HPDE6-E6E7 (cell line): ENCODE measurements around the gene CCDC9B.
A peak's percentile ranks its signal among the peaks of the same experiment; 100 is the strongest.

Experiments used
- DNase-seq: peaks from one replicate; pipeline ENCODE4 v3.0.0; 2011; ENCODE audit warnings: missing footprints; ENCODE audit errors: extremely low spot score

Gene CCDC9B

DNA sequence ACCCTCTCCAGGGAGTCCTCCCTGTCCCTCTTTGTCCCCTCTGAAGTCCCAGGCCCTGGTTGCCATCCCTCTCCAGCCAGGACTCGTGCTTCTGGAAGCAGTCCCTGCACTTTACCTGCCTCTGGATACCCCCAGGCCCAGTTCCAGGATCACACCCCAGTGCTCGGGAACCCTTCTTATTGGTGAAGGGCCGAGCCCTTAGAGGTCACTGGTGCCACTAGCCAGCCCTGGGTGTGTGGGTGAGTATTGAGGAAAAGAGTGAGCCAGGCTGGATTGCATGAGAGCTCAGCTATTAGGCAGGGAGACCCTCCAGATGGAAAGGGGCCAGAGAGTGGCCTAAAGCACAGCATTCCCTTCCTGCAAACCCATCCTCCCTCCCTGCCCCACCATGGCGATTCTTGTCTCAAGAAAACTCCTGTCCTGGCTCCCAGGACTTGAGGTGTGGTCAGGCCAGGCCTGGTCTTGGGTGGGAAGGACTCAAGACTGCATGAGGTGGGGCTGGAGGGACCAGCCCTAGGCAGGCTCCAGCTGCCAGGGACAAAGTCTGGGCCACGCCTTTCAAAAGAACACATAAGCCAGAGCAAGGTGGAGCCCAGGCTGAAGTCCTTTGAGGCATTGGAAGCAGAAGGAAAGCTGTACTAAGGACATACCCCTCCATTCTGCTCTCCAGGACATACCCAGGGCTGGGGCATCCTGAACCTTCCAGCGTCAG is 5.3 kb upstream of the CCDC9B start:
- DNase-seq, result no peak

DNA sequence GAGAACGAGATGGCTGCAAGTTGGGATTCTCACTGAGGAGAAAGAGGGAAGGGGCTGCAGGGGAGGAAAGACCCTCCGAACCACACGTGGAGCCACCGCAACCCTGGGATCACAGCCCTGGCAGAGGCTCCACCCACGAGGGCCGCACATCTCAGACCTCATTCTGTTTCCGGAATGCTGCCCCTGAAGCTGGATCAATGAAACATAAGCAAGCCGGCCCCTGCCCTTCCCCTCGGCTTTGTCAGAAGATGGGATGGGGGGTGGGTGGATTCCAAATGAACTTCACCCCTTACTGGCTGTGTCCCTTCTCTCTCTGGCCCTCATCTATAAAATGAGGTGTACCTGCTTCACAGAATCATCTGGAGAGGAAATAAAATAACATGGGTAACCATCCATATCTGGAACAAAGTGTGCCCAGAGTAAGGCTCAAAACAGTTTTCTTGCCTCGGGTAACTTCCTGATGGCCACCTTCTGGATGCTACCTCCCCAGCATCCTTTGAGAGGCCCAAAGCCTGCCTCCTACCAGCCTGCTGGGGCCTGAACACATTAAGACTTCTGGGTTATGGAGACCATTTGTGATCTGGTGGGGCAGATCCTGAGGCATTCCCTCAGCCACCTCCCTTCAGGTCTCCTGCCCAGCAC is 4.6 kb upstream of the CCDC9B start:
- no peak for DNase-seq

DNA sequence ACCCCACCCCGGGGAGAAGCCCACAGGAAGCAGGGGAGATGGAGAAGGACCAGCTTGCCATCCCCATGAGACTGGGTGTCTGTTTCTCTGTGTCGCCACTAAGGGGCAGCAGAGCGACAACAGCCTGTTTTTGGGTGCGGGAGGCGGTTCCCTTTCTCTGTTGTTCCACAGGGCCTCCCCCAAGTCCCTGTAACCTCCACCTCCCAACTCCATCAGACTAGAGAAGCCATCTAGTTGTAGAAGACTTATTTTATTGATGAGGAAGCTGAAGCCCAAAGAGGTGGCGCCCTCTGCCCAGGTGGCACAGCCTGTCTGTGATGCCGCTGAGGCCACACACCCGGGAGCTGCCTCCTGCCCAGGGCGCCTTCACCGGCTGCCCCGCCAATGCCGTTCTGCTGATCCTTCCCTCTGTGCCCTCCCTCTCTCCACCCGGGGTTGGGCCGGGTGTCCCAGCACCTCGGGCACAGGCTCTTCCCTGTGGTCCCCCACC is 3.9 kb upstream of the CCDC9B start:
- no peak for DNase-seq

DNA sequence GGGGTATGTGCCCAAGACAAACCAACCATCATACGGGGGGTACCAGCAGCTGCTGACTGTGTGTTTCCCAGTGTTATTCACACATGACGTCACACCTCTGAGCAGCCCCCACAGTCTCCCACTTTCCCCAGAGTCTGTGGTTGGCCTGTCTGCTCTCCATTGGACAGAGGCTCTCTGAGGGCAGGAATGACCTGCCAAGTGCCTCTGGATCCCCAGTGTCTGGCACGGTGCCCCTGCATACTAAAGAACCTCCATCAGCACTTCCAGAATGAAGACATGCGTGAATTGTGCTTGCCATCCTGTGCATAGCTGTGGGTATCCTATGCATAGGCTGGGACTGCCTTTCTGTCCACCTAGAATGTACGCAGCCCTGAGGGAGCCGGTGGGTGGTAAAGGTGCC is 3.5 kb upstream of the CCDC9B start:
- no peak for DNase-seq

DNA sequence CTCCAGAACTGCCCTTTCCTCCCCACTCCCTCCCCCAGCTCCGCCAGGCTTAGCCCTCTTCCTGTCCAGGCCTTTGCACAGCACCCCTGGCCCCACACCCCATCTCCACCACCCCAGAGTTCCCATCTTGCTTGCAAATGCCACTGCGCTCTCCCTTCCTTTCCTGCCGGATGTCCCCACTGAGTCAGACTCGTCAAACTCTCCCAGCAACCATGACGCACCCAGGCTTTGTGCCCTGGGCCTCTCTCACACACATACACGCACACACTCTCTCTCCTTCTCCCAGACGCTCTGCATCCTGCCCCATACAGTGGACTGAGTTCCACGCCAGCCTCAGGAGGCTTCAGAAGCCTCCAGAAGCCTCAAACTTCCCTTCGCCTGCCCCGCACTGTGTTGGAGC is 2.8 kb upstream of the CCDC9B start:
- peak; percentile 86 for DNase-seq

DNA sequence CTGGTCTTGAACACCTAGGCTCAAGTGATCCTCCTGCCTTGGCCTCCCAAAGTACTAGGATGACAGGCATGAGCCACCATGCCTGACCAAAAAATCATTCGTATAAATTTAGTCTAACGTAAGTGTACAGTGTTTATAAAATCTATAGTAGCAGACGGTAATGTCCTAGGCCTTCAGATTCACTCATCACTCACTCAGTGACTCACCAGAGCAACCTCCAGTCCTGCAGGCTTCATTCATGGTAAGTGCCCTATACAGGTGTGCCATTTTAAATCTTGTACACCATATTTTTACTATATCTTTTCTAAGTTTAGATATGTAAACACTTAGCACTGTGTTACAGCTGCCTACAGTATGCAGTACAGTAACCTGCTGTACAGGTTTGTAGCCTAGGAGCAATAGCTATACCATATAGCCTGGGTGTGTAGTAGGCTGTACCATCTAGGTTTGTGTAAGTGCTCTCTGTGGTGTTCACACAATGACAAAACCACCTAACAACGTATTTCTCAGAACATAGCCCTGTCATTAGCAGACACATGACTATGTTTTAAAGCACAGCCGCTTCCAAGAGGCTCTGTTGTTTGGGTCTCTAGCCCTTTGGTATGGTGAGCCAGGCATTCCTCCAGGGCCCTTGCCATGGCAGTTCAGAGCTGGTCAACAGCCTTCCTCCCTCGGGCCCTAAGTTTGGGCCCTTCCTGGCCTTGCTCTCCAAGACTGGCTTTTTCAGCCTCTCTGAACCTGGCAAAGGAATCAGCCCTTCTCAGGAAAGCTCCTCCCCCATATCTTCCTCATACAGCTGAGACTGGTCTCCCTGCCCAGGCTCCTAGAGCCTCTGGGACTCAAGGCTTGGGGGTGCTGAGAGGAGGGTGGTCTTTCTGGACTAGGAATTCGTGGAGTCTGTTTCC is 1.9 kb upstream of the CCDC9B start:
- DNase-seq, result no peak

DNA sequence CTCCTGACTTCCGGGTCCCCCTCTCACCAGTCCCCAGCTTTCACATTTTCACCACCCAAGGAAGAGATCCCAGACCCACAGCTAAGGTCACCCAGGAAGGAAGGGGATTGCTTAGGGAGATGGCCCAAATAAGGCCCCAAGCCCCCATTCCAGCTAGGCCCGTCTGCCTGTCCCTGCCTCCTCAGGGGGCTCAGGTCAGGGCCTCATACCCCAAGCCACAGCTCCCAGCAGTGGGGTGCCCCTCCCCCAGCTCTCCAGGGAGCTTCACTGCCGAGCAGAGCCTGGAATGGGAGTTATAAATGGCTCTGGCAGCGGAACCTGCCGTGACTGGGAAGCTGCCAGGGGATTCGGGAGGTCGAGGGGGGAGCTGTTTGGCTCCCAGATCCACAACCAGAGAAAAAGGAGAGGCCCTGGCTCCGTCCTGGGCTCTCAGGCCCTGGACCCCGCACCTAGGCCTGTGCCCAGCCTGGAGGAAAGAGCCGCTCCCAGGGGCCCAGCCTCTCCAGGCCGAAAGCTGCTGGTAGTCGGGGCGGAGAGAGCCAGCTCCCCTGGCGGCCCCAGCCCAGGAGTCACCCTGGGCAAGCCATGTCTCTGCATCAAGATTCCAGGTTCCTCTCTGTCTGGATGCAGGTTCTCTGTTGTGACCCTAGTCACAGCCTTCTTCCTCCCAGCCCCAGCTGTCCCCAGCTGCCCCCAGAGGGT is 550 bp downstream of the CCDC9B start:
- no peak for DNase-seq

DNA sequence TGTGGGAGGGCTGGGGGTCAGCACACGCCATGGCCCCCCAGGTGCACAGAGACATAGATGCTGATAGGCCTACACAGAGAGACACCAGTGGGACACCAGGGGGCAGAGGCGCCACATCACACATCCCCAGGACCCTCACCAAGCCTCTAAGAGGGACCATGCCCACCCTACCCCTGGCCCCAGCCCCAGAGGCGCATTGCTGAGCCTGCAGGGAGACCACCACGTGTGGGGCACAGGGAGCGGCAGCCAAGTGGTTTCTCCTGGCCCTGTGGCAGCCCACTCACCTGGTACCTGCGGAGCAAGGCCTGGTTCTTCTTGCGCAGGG is 1.2 kb downstream of the CCDC9B start:
- DNase-seq, result no peak

DNA sequence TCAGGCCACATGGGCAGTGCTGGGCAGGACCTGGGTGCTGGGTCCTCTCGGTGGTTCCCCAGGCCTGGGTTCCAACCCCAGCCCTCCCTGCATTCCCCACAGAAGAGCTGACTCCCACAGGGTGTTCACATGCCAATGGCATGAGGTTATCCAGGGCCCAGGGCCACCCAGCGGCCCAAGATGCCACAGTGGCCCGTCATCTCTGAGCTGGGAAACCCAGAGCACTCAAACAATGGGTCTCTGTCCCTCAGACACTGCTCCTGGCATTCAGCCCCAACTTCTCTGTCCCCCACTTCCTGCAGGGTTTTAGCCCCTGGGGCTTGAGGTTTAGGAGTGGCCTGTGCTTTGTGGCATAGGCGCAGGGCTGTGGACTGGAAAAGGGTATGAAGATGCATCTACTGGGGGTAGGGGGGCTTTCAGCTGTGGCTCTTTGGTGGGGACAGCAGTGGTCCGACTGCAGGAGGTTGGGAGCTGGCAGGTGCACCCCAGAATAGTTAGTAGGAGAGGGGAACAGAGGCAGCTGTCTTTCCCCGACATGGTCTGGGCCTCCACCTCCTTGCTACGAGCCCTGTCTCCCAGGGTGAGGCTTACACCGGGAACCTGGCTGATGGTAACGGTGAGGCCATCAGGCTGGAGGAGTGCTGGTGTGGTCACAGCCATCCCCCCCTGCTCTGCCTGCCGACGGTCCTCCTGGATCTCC is 1.7 kb downstream of the CCDC9B start:
- no peak for DNase-seq

DNA sequence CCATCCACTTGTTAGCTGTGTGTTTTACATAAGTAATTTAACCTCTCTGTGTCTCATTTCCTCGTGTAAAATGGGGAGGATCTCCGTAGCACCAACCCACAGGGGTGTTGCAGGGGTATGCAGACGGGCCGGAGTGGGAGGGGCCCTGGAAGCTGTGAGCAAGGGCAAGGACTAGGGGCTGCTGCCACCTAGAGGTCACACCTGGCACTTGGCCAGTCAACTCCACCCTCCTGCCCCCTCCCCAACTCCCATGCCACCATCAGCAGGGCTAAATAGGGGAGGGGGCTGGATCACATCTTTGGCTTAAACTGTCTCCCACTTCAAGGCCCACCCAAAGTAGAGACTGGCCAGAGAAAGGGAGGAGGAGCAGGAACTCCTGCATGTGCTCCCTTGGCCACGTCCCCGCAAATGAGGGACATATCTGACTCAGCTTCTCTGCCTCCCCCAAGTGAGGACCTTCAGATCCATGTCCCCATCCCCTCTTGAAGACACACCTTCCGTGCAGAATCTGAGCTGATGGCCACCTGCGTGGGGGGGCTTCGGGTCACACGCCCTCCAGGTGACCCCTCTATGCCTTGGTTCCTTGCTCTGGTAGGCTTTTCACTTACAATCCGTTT is 2.6 kb downstream of the CCDC9B start:
- DNase-seq, result no peak

DNA sequence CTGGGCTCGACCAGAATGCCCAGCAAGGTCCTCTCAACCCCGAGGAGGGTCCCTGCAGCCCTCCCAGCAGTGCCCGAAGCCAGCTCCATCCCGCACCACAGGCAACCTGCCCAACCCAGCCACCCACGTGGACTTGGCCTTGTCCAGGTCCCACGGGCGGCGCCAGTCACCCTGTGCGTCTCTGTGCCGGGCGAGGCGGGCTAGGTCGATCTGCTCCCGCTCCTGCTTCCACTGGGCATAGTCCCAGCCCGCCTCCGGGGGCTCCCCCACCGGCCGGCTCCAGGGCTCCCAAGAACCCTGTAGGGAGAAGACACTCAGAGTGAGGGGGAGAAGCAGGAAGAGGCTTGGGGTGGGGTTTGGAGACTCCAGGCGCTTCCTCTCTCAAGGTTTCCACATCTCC is 3.1 kb downstream of the CCDC9B start:
- DNase-seq, result no peak

DNA sequence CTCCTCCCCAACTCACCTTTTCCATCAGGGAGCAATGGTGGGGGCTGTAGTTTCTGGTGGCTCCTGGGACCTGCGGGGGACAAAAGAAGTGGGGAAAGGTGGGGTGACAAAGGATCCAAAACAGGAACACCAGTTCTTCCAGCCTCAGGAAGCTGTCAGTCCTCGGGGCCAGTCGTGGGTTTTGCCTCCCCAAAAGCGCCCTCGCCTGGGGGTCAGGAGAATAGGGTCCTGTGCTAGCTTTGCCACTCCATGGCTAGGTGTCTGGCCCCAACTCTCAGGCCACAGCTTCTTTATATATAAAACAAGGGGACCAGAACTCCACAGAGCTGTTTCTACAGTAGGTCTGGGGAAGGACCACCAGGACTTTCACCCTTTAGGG is 4.0 kb downstream of the CCDC9B start:
- DNase-seq, result no peak

DNA sequence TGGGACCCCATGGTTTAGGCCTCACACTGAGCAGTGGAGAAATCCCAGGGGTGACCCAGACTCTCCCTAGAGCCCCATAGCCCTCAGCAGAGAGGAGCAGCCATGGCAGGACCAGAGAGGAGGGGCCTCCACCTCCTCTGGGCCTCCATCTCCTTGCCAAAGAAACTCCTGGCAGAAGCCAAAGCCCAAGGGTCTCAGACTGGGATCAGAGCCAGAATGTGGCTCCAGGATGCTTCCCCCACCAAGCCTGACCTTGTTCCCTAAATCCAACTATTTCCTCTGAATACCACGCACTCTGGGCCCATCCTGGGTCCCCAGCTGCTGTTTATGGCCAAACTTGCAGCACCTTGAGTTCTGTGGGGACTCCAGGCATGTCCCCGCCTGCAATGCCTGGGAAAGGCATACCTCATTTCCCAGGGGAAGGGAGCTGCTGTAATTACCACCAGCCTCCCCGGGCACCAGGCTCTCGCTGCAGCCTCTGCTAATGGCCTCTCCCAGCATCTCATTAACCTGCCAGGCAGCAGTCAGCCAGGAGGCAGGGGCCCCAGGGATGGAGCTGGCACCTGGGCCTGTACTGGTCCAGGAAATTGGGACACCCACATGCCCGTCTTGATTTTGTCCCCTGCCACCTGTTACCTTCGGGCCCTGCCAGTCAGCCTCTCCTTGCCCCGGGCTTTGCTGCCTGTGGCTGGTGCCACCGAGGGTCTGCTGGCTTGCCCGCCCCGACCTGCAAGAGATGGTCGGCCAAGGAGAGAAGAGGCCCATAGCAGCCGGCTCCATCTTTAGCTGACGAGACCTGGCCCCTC is 4.6 kb downstream of the CCDC9B start:
- DNase-seq, result no peak

DNA sequence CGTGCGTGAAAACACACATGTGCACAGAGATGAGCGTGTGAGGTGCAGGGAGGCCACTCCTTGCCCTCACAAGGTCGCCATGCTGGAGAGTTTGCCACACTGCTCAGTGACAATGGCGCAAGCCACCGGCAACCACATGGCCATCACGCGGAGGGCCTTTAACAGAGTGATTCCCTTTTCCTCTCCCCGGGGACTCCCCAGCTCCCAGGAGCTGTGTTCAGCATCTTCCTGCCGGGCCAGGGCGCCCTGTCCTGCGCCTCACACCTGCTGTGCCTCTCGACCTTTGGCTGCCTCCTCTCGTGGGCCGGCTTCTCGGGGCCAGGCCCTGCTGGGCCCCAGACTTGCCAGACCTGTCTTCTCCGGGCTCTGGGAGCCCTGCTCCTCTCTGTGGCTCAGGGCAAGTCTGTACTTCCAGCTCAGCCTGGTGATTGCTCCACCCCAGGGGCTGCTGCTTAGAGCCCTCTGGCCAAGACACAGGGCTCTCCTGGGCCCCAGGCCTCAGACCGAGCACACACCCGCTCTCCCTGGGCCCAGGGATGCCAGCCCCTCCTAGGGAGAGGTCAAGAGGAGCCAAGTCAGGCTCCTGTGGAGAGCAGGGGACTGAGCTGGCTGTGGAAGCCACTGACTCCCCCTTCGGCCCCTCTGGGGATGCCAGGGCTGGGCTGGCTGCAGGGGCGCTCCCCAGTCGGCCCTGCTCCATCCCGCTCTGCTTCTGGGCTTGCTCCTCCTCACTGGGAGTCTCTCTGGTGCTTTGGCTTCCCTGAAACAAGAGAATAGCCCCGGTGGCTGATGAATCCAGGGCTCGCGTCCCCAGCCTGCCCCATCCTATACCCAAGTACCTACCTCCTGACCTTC is 5.6 kb downstream of the CCDC9B start:
- DNase-seq, result no peak

DNA sequence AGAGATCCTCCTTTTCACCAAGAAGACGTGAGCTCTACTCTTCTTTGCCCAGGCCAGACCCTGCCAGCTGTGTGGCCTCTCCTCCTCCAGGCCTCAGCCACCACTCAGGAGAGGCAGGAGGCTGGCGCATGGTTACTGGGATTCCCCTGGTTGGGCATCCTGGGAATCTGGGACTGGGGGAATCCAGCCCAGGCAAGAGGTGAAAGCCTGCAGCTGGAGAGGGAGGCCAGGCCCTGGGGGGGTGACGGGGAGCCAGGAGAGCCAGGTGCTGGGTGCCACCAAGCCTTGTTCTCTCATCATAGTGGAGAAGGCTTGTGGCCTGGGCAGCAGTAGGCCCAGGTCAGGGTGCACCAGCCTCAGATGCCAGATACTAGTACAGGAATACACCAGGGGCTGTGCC is 6.2 kb downstream of the CCDC9B start:
- DNase-seq, result no peak

DNA sequence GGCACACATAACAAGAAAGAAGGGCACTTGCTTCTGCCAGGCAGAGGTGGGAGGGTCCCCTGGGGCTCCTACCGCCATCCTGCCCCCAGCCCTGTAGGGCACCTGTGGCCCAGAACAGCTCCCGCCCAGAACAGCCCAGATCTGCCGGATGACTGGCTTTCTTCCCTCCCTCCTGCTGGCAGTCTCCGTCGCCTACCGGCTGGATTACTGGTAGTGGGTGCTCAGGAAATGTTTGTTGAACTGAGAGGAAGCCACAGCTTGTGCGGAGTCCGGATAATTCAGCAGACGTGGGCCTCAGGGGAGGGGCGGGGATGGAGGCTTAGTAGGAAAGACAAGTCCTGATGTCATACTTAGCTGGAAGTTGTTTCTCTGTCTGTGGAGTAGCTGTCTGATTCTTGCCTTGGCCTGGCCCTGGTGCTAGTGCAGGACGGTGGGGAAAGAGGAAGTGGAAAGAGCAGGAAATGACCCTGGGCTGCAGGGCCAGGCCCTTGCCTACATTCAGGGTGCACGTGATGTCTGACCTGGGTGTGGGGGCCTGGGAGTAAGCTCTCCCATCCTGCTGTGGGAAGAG is 6.7 kb downstream of the CCDC9B start:
- DNase-seq, result no peak

DNA sequence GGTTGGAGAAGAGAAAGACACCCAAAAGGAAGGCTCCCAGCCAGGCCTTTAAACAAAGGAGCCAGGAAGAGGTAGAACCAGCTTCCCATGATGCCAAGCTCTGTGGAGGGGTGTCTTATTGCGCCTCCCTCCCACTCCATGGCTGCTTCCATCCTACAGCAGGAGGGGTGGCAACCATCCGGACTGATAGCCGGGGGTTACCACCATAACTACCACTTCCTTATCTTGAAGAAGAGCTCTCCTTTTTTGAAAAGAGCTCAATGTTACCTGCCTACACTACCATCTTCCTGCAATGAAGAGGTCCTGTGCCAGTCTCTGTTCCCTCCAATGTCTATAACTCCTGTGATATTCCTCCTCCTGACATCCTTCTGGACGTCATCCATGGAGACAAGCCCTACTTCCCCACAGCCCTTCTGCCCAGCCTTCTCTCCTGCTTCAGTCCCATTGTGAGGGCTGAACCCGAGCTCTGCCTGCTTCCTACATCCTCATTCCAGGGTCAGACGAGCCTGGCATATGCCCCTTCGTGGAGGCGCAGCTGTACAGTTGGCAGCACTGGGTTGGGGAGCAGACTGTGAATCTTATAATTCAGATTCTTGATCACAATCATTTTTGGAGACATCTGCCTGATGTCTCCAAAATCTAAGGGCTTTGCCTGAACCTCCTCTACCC is 8.5 kb downstream of the CCDC9B start:
- DNase-seq, result no peak

DNA sequence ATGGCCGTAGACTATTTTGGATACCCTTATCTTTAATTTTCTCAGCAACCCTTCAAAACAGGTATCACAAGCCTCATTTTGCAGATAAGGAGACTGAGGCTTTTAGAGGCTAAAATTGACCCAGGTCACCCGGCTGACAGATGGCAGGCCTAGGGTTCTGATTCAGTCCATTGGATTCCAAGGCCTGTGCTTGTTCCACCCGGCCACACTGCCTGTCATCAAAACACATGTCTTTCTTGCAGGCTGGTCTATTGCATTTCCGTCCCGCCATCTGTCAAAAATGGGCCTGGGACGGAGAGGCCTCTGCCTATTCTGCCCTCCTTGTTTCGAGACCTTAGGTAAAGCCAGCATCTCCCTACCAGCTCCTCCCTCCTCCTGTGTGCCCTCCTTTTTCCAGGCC is 9.1 kb downstream of the CCDC9B start:
- no peak for DNase-seq
